SU-DHL-6 (cell line): ENCODE results near the gene CALML3.

ENCODE experiments used
- H2AFZ ChIP-seq: fragments of 200-600 bp; sonication (generic); 2 replicates; pipeline ENCODE4 v1.6.1; 2014; ENCODE audit warnings: low read depth, mild to moderate bottlenecking, moderate library complexity, mixed read lengths, antibody characterized with exemption, low read length; ENCODE audit not compliant: severe bottlenecking
- H3F3A ChIP-seq: fragments of 200-600 bp; shearing (Covaris generic); 2 replicates; pipeline ENCODE4 v1.6.0; 2016; ENCODE audit warnings: antibody characterized with exemption, mild to moderate bottlenecking; ENCODE audit not compliant: insufficient read depth
- H3K27ac ChIP-seq: fragments of 200-600 bp; sonication (generic); 2 replicates; pipeline ENCODE4 v1.5.1; 2016; ENCODE audit warnings: low read depth, mild to moderate bottlenecking, low read length, moderate library complexity, mixed read lengths
- H3K27me3 ChIP-seq: fragments of 200-600 bp; sonication (generic), shearing (Covaris generic); 2 replicates; pipeline ENCODE4 v1.6.0; 2014; ENCODE audit warnings: mild to moderate bottlenecking, low read length
- H3K36me3 ChIP-seq: fragments of 200-600 bp; sonication (generic); 2 replicates; pipeline ENCODE4 v1.6.1; 2014; ENCODE audit warnings: mild to moderate bottlenecking, low read length, mixed read lengths
- H3K4me2 ChIP-seq: fragments of 300-600, 200-600 bp; shearing (Covaris generic), sonication (generic); 2 replicates; pipeline ENCODE4 v1.6.0; 2014; ENCODE audit warnings: low read length, low read depth, mild to moderate bottlenecking; ENCODE audit not compliant: poor library complexity, severe bottlenecking
- H3K4me3 ChIP-seq: fragments of 200-600 bp; sonication (generic); 2 replicates; pipeline ENCODE4 v1.5.1; 2014; ENCODE audit warnings: antibody characterized with exemption, low read length, mild to moderate bottlenecking, mixed read lengths; ENCODE audit not compliant: insufficient read depth, poor library complexity, severe bottlenecking
- H3K79me2 ChIP-seq: fragments of 200-600 bp; sonication (generic); 2 replicates; pipeline ENCODE4 v1.6.1; 2014; ENCODE audit warnings: mild to moderate bottlenecking, low read length, moderate library complexity; ENCODE audit not compliant: insufficient read depth
- H3K9ac ChIP-seq: fragments of 200-600 bp; sonication (generic); 2 replicates; pipeline ENCODE4 v1.7.0; 2014; ENCODE audit warnings: mild to moderate bottlenecking, low read length
- H3K9me2 ChIP-seq: fragments of 200-600 bp; sonication (generic); replicated peaks from 2 replicates; pipeline ENCODE4 v1.6.1; 2014; ENCODE audit warnings: low read length; ENCODE audit not compliant: insufficient read depth
- H3K9me3 ChIP-seq: fragments of 200-600 bp; sonication (generic); 2 replicates; pipeline ENCODE4 v1.6.1; 2014; ENCODE audit warnings: low read length, mixed read lengths; ENCODE audit not compliant: insufficient read depth
- H4K20me1 ChIP-seq: fragments of 200-600 bp; sonication (generic); 2 replicates; pipeline ENCODE4 v1.6.1; 2014; ENCODE audit warnings: low read depth, mild to moderate bottlenecking, antibody characterized with exemption, low read length, moderate library complexity, mixed read lengths
- CTCF ChIP-seq: fragments of 200-600 bp; sonication (generic); IDR thresholded peaks from one replicate; pipeline ENCODE4 v1.5.1; 2017; ENCODE audit warnings: antibody characterized with exemption, mild to moderate bottlenecking, low read length, moderate library complexity; ENCODE audit not compliant: insufficient read depth, poor library complexity, severe bottlenecking
- EZH2phosphoT487 ChIP-seq: fragments of 200-600 bp; sonication (generic), shearing (Covaris generic); conservative IDR thresholded peaks from 2 replicates; pipeline ENCODE4 v1.6.1; 2018; ENCODE audit warnings: mild to moderate bottlenecking, antibody characterized with exemption, low read length, moderate library complexity, mixed read lengths

CALML3 gene

GRCh38 chr10:5566614-5567013 lies 41.9 kb downstream of the CALML3 start:
- H3F3A ChIP-seq = no peaks in the 10 kb centered on the region
- no peak overlapping the region for H3K9ac ChIP-seq
- TF ChIP-seq EZH2phosphoT487 (no peak), CTCF (no peak)

GRCh38 chr10:5567477-5567876 lies 42.7 kb downstream of the CALML3 start:
- Histone ChIP-seq H3K36me3 (no peaks in the 10 kb centered on the region), H3K79me2 (no peaks in the 10 kb centered on the region), H3F3A (no peaks in the 10 kb centered on the region), H4K20me1 (no peaks in the 10 kb centered on the region), H2AFZ (no peak overlapping the region), H3K4me2 (no peak overlapping the region), H3K4me3 (no peak overlapping the region), H3K27ac (no peak overlapping the region), H3K9me3 (no peaks in the 10 kb centered on the region), H3K9me2 (no peaks in the 10 kb centered on the region), H3K27me3 (no peaks in the 10 kb centered on the region; the same call in 1 of the 2 replicates), H3K9ac (no peak overlapping the region)
- TF ChIP-seq CTCF = no peak
- no peak for TF ChIP-seq EZH2phosphoT487

More at GRCh38 chr10:5566614-5567013, 41.9 kb downstream of the CALML3 start:
- H3K27ac ChIP-seq = no peak overlapping the region
- H3K4me3 ChIP-seq = no peak overlapping the region
- H3K9me3 ChIP-seq = no peaks in the 10 kb centered on the region
- no peaks in the 10 kb centered on the region; the same call in 1 of the 2 replicates for H3K27me3 ChIP-seq
- no peak overlapping the region for H3K4me2 ChIP-seq
- no peaks in the 10 kb centered on the region for H3K36me3 ChIP-seq
- no peaks in the 10 kb centered on the region for H3K9me2 ChIP-seq
- no peak overlapping the region for H2AFZ ChIP-seq
- no peaks in the 10 kb centered on the region for H3K79me2 ChIP-seq
- no peaks in the 10 kb centered on the region for H4K20me1 ChIP-seq

GRCh38 chr10:5568984-5569383 lies 44.2 kb downstream of the CALML3 start:
- Histone ChIP-seq H3K9me3 (no peaks in the 10 kb centered on the region), H3K9ac (no peak overlapping the region), H3K27ac (no peak overlapping the region), H3K4me3 (no peak overlapping the region), H3K79me2 (no peaks in the 10 kb centered on the region), H2AFZ (no peak overlapping the region), H3F3A (no peaks in the 10 kb centered on the region), H3K27me3 (no peaks in the 10 kb centered on the region; the same call in 1 of the 2 replicates), H3K9me2 (no peaks in the 10 kb centered on the region), H3K4me2 (no peak overlapping the region), H4K20me1 (no peaks in the 10 kb centered on the region), H3K36me3 (no peaks in the 10 kb centered on the region)
- TF ChIP-seq EZH2phosphoT487 (no peak), CTCF (no peak)

- H3K9me3 ChIP-seq = no peaks in the 10 kb centered on the region
- H3K27ac ChIP-seq = no peak overlapping the region
Observed at GRCh38 chr10:5569568-5569967, 44.8 kb downstream of the CALML3 start.

More at GRCh38 chr10:5569568-5569967, 44.8 kb downstream of the CALML3 start:
- H3K27me3 ChIP-seq = no peaks in the 10 kb centered on the region; the same call in 1 of the 2 replicates
- no peak overlapping the region for H2AFZ ChIP-seq
- no peaks in the 10 kb centered on the region for H3K36me3 ChIP-seq
- no peak for TF ChIP-seq CTCF
- TF ChIP-seq EZH2phosphoT487 = no peak
- H4K20me1 ChIP-seq = no peaks in the 10 kb centered on the region
- H3K4me3 ChIP-seq = no peak overlapping the region
- H3K4me2 ChIP-seq = no peak overlapping the region
- no peak overlapping the region for H3K9ac ChIP-seq
- no peaks in the 10 kb centered on the region for H3K79me2 ChIP-seq
- H3K9me2 ChIP-seq = no peaks in the 10 kb centered on the region
- no peaks in the 10 kb centered on the region for H3F3A ChIP-seq
